ENCODE data around the gene CCT7.

- TF ChIP-seq POLR2A (IDR thresholded peaks at IDR 0.05; ENCODE audit: low read depth, low read length) (no peak), POLR2AphosphoS5 (IDR thresholded peaks at IDR 0.05; ENCODE audit: low read depth, low read length) (no peak), TAF1 (IDR thresholded peaks at IDR 0.05; ENCODE audit: borderline replicate concordance, low read depth, low read length) (no peak)
Observed at GRCh38 chr2:73244580-73244979, 10.5 kb downstream of the CCT7 start.

Measured in GM12892 (cell line).